HEK293 (cell line): ENCODE measurements around the gene LAYN.
A peak's percentile ranks its signal among the peaks of the same experiment; 100 is the strongest.

ENCODE experiments used
- CTCF ChIA-PET: fragments of 350-600 bp; formaldehyde crosslinking; extraction: SDS; loops from one replicate; lab custom pipeline; 2021; ENCODE audit warnings: antibody characterized with exemption; lab: Yijun Ruan, JAX
- POLR2A ChIA-PET: fragments of 300-600 bp; formaldehyde crosslinking; extraction: SDS; loops from one replicate; lab custom pipeline; 2020; ENCODE audit warnings: antibody characterized with exemption, inconsistent platforms; lab: Yijun Ruan, JAX
- H3K27ac ChIP-seq: fragments of 200-500 bp; sonication (Bioruptor generic); 2 replicates; pipeline ENCODE4 v1.5.1; 2014; ENCODE audit warnings: low read depth, low read length, control low read depth, inconsistent platforms; ENCODE audit errors: extremely low read depth
- H3K36me3 ChIP-seq, 2 experiments: fragments of 200-500 bp in 1 of 2; sonication (Bioruptor generic) in 1 of 2; 1 replicate in 1 of 2; 2 replicates in 1 of 2; pipeline ENCODE4 v1.5.1; 2014 to 2017; ENCODE audit warnings: inconsistent platforms in 2 of 2, low read length in 2 of 2; ENCODE audit not compliant: control insufficient read depth in 2 of 2, insufficient read depth in 1 of 2
- H3K4me1 ChIP-seq: fragments of 200-500 bp; sonication (Bioruptor generic); 2 replicates; pipeline ENCODE4 v1.5.1; 2014; ENCODE audit warnings: mild to moderate bottlenecking, low read length, inconsistent platforms; ENCODE audit not compliant: control insufficient read depth, insufficient read depth
- H3K4me3 ChIP-seq: 2 replicates; pipeline ENCODE4 v1.5.1; 2011; ENCODE audit warnings: low read depth, mild to moderate bottlenecking, control low read depth, low read length, moderate library complexity
- H3K9me3 ChIP-seq: fragments of 200-500 bp; sonication (Bioruptor generic); 2 replicates; pipeline ENCODE4 v1.5.1; 2014; ENCODE audit warnings: low read depth, low read length, inconsistent platforms; ENCODE audit not compliant: control insufficient read depth, insufficient read depth
- OSR2 ChIP-seq: fragments of 450-650 bp; formaldehyde crosslinking; IDR thresholded peaks from 2 replicates; pipeline ENCODE4 v1.5.1; 2016; ENCODE audit warnings: missing biosample characterization, missing genetic modification characterization
- PRDM10 ChIP-seq: fragments of 450-650 bp; formaldehyde crosslinking; IDR thresholded peaks from 2 replicates; pipeline ENCODE4 v1.5.1; 2016; ENCODE audit warnings: missing biosample characterization, missing genetic modification characterization
- SETDB1 ChIP-seq: IDR thresholded peaks from one replicate; pipeline ENCODE4 v1.6.1; 2017; ENCODE audit warnings: mild to moderate bottlenecking, low read length, moderate library complexity, mixed read lengths; ENCODE audit not compliant: insufficient read length
- ZNF169 ChIP-seq: fragments of 450-650 bp; formaldehyde crosslinking; IDR thresholded peaks from 2 replicates; pipeline ENCODE4 v1.5.1; 2016; ENCODE audit warnings: missing biosample characterization, missing genetic modification characterization
- ZNF239 ChIP-seq: fragments of 450-650 bp; formaldehyde crosslinking; IDR thresholded peaks from 2 replicates; pipeline ENCODE4 v1.5.1; 2016; ENCODE audit warnings: missing biosample characterization, missing genetic modification characterization
- ZNF302 ChIP-seq: fragments of 450-650 bp; formaldehyde crosslinking; IDR thresholded peaks from 2 replicates; pipeline ENCODE4 v1.5.1; 2016; ENCODE audit warnings: missing biosample characterization, missing genetic modification characterization, low read depth
- ZNF311 ChIP-seq: fragments of 450-650 bp; formaldehyde crosslinking; IDR thresholded peaks from 2 replicates; pipeline ENCODE4 v1.5.1; 2017; ENCODE audit warnings: missing biosample characterization, missing genetic modification characterization, borderline replicate concordance
- ZNF324 ChIP-seq: fragments of 450-650 bp; formaldehyde crosslinking; IDR thresholded peaks from 2 replicates; pipeline ENCODE4 v1.5.1; 2016; ENCODE audit warnings: missing biosample characterization, missing genetic modification characterization
- ZNF335 ChIP-seq: fragments of 450-650 bp; formaldehyde crosslinking; conservative IDR thresholded peaks from 2 replicates; pipeline ENCODE4 v1.5.1; 2016; ENCODE audit warnings: missing biosample characterization, missing genetic modification characterization
- ZNF404 ChIP-seq: fragments of 450-650 bp; formaldehyde crosslinking; IDR thresholded peaks from 2 replicates; pipeline ENCODE4 v1.5.1; 2017; ENCODE audit warnings: missing biosample characterization, missing genetic modification characterization
- ZNF433 ChIP-seq: fragments of 450-650 bp; formaldehyde crosslinking; IDR thresholded peaks from 2 replicates; pipeline ENCODE4 v1.5.1; 2016; ENCODE audit warnings: missing biosample characterization, missing genetic modification characterization, low read depth
- ZNF473 ChIP-seq: fragments of 450-650 bp; formaldehyde crosslinking; IDR thresholded peaks from 2 replicates; pipeline ENCODE4 v1.5.1; 2017; ENCODE audit warnings: missing biosample characterization, missing genetic modification characterization
- ZNF560 ChIP-seq: fragments of 450-650 bp; formaldehyde crosslinking; IDR thresholded peaks from 2 replicates; pipeline ENCODE4 v1.5.1; 2017; ENCODE audit warnings: missing biosample characterization, missing genetic modification characterization, borderline replicate concordance
- ZNF658 ChIP-seq: fragments of 450-650 bp; formaldehyde crosslinking; IDR thresholded peaks from 2 replicates; pipeline ENCODE4; 2016; ENCODE audit warnings: missing biosample characterization, missing genetic modification characterization
- TF ChIP-seq, protein P1 (sequence below): fragments of 450-650 bp; formaldehyde crosslinking; IDR thresholded peaks from 2 replicates; pipeline ENCODE4 v1.5.1; 2016; ENCODE audit warnings: missing biosample characterization, missing genetic modification characterization
- TF ChIP-seq, protein P2 (sequence below): fragments of 450-650 bp; formaldehyde crosslinking; IDR thresholded peaks from 2 replicates; pipeline ENCODE4 v1.5.1; 2016; ENCODE audit warnings: missing biosample characterization, missing genetic modification characterization
- TF ChIP-seq, protein P3 (sequence below): fragments of 450-650 bp; formaldehyde crosslinking; IDR thresholded peaks from 2 replicates; pipeline ENCODE4 v1.5.1; 2016; ENCODE audit warnings: missing biosample characterization, missing genetic modification characterization, borderline replicate concordance

LAYN gene

GRCh38 chr11:111572581-111572980, 32.1 kb downstream of the LAYN start:
- Histone ChIP-seq H3K4me1 (no peaks in the 10 kb centered on the region), H3K4me3 (no peak overlapping the region), H3K36me3 (no peaks in the 10 kb centered on the region), H3K9me3 (no peaks in the 10 kb centered on the region), H3K27ac (no peak overlapping the region)
- CTCF ChIA-PET, result interaction anchor here (0.6 kb wide), 1 partner anchor 8 kb away, joined by 4 read pairs; no protein-coding TSS in a partner anchor
- POLR2A ChIA-PET, result no interaction called here
- TF ChIP-seq ZNF324 (tag by site-specific recombination) (no peak), ZNF302 (tag by site-specific recombination) (no peak), ZNF560 (tag by site-specific recombination) (no peak), ZNF404 (tag by site-specific recombination) (no peak), OSR2 (tag by site-specific recombination) (no peak), ZNF169 (no peak)
- TF ChIP-seq, protein P1, sequence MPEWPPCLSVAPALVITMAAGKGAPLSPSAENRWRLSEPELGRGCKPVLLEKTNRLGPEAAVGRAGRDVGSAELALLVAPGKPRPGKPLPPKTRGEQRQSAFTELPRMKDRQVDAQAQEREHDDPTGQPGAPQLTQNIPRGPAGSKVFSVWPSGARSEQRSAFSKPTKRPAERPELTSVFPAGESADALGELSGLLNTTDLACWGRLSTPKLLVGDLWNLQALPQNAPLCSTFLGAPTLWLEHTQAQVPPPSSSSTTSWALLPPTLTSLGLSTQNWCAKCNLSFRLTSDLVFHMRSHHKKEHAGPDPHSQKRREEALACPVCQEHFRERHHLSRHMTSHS (tag by site-specific recombination), result no peak
- TF ChIP-seq, protein P2, sequence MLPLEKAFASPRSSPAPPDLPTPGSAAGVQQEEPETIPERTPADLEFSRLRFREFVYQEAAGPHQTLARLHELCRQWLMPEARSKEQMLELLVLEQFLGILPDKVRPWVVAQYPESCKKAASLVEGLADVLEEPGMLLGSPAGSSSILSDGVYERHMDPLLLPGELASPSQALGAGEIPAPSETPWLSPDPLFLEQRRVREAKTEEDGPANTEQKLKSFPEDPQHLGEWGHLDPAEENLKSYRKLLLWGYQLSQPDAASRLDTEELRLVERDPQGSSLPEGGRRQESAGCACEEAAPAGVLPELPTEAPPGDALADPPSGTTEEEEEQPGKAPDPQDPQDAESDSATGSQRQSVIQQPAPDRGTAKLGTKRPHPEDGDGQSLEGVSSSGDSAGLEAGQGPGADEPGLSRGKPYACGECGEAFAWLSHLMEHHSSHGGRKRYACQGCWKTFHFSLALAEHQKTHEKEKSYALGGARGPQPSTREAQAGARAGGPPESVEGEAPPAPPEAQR (tag by site-specific recombination), result no peak

- Histone ChIP-seq H3K36me3 (no peaks in the 10 kb centered on the region), H3K4me1 (no peaks in the 10 kb centered on the region), H3K9me3 (no peaks in the 10 kb centered on the region), H3K4me3 (no peak overlapping the region), H3K27ac (no peak overlapping the region)
- CTCF ChIA-PET, result interaction anchor here (0.7 kb wide), 1 partner anchor 24 kb away, joined by 5 read pairs; no protein-coding TSS in a partner anchor
- POLR2A ChIA-PET, result no interaction called here
- TF ChIP-seq ZNF658 (tag by site-specific recombination), result no peak
- TF ChIP-seq, protein P3, sequence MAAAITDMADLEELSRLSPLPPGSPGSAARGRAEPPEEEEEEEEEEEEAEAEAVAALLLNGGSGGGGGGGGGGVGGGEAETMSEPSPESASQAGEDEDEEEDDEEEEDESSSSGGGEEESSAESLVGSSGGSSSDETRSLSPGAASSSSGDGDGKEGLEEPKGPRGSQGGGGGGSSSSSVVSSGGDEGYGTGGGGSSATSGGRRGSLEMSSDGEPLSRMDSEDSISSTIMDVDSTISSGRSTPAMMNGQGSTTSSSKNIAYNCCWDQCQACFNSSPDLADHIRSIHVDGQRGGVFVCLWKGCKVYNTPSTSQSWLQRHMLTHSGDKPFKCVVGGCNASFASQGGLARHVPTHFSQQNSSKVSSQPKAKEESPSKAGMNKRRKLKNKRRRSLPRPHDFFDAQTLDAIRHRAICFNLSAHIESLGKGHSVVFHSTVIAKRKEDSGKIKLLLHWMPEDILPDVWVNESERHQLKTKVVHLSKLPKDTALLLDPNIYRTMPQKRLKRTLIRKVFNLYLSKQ, result no peak
- no peak for TF ChIP-seq ZNF239
- no peak for TF ChIP-seq ZNF473 (tag by site-specific recombination)
- TF ChIP-seq ZNF311 (tag by site-specific recombination), result no peak
- no peak for TF ChIP-seq SETDB1
Measured at GRCh38 chr11:111573821-111574249, 33.3 kb downstream of the LAYN start.

DNA sequence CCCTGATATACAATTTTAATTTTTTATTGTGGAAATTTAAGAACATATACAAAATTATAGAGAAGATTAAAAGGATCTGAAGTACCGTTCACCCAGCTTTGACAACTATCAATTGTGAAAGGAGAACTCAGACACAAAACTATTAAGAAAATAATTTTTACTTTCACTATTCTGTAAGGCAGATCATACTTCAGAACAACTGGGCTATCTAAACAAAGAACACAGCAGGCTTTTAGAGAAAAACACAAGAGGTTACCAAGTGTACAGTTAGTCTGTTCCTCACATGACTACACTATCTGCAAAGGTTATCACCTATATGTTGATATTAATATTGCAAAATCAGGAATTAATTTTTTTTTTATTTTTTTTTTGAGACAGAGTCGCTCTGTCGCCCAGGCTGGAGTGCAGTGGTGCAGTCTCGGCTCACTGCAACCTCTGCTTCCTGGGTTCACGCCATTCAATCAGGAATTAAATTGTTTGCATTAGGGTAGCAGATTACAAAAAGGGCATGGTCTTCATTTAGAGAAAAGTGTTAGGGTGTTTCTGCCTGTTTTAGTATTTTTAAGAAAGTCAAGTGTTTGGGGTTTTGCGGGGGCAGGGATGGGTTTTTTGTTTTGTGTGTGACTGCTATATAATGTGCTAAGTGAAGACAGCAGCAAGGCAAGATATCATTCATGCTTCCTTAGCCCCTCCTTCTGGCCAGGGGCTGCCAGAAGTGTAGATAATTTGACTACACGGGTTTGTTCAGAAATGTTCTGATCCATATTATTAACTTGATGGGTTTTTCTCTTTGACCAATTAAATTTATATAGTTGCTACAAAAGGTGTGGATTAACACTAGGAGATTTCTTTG, 34.1 kb downstream of the LAYN start:
- Histone ChIP-seq H3K36me3 (no peaks in the 10 kb centered on the region), H3K4me1 (no peaks in the 10 kb centered on the region), H3K4me3 (no peak overlapping the region), H3K9me3 (no peaks in the 10 kb centered on the region), H3K27ac (no peak overlapping the region)
- ChIA-PET POLR2A (no interaction called here), CTCF (interaction anchor here (0.7 kb wide), 1 partner anchor 25 kb away, joined by 5 read pairs; no protein-coding TSS in a partner anchor)
- TF ChIP-seq PRDM10 (tag by site-specific recombination), result peak; percentile 25; the same call in 1 of the 2 replicates
- TF ChIP-seq ZNF335 (tag by site-specific recombination), result 0 out of 2 replicates have a peak, but pooled peaks have one; percentile 23
- TF ChIP-seq, protein P3, result no peak
- no peak for TF ChIP-seq ZNF433
